Activated T-cell treated with anti-CD3 and anti-CD28 coated beads, Interleukin-2, amount 50 U/mL, for 24 hours (primary cell): ENCODE data around the gene SLC32A1.

Source experiments
- DNase-seq: peaks from one replicate; pipeline ENCODE4 v3.0.0-alpha.2; 2020
- H3K27ac Mint-ChIP-seq: 2 replicates; pipeline ENCODE4 v1.8.0; 2020; ENCODE audit warnings: mild to moderate bottlenecking, mixed read lengths
- H3K27me3 Mint-ChIP-seq: 2 replicates; pipeline ENCODE4 v1.8.0; 2020; ENCODE audit warnings: mixed read lengths
- H3K36me3 Mint-ChIP-seq: 2 replicates; pipeline ENCODE4 v1.8.0; 2020; ENCODE audit warnings: low read depth, mixed read lengths
- H3K4me1 Mint-ChIP-seq: 2 replicates; pipeline ENCODE4 v1.8.0; 2020; ENCODE audit warnings: low read depth, mixed read lengths
- H3K4me3 Mint-ChIP-seq: 2 replicates; pipeline ENCODE4 v1.8.0; 2020; ENCODE audit warnings: mild to moderate bottlenecking, moderate library complexity, mixed read lengths
- H3K9me3 Mint-ChIP-seq: 2 replicates; pipeline ENCODE4 v1.8.0; 2020; ENCODE audit warnings: mixed read lengths

SLC32A1 gene

GRCh38 chr20:38706509-38706908 lies 17.8 kb upstream of the SLC32A1 start:
- Mint-ChIP-seq H3K4me3 (no peak overlapping the region), H3K27ac (no peak overlapping the region), H3K27me3 (peaks cover 48% of the 10 kb centered on the region), H3K9me3 (no peaks in the 10 kb centered on the region), H3K36me3 (no peaks in the 10 kb centered on the region), H3K4me1 (no peaks in the 10 kb centered on the region)
- DNase-seq: no peak

DNA sequence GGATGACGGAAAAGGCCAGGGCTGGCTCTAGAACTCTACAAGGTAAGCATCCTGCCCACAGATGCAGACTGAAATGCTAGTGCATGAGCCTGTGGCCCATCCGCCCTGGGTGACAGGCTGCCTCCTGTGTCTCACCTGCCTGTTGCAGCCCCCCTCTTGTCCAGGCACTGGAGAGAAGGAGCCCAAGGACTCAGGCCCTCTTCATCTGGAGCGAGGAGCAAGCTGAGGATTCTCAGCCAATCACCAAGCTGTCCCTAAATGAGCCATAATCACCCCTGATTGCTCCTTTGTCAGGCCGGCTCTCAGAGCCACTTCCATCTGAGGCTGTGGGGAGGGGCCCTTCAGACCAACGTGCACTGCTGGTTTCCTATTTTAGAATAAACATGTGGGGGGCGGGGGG lies 10.0 kb upstream of the SLC32A1 start:
- no peak for DNase-seq
- H3K27me3 Mint-ChIP-seq: peaks cover 65% of the 10 kb centered on the region
- H3K9me3 Mint-ChIP-seq: no peaks in the 10 kb centered on the region
- H3K4me3 Mint-ChIP-seq: no peak overlapping the region
- no peaks in the 10 kb centered on the region for H3K4me1 Mint-ChIP-seq
- H3K36me3 Mint-ChIP-seq: no peaks in the 10 kb centered on the region
- no peak overlapping the region for H3K27ac Mint-ChIP-seq

- no peak overlapping the region for H3K27ac Mint-ChIP-seq
- H3K27me3 Mint-ChIP-seq: peaks cover 77% of the 10 kb centered on the region
- no peaks in the 10 kb centered on the region for H3K4me1 Mint-ChIP-seq
- no peaks in the 10 kb centered on the region for H3K36me3 Mint-ChIP-seq
- no peak for DNase-seq
- no peaks in the 10 kb centered on the region for H3K9me3 Mint-ChIP-seq
- no peak overlapping the region for H3K4me3 Mint-ChIP-seq
Measured at GRCh38 chr20:38715646-38716045, 8.6 kb upstream of the SLC32A1 start.

- no peak for DNase-seq
- peaks cover 92% of the 10 kb centered on the region for H3K27me3 Mint-ChIP-seq
- no peaks in the 10 kb centered on the region for H3K36me3 Mint-ChIP-seq
- peaks cover 35% of the 10 kb centered on the region for H3K4me1 Mint-ChIP-seq
- no peak overlapping the region for H3K4me3 Mint-ChIP-seq
- no peaks in the 10 kb centered on the region for H3K9me3 Mint-ChIP-seq
- H3K27ac Mint-ChIP-seq: peak overlapping the region; percentile 17
Measured at GRCh38 chr20:38722683-38723016, 1.6 kb upstream of the SLC32A1 start.

- Mint-ChIP-seq H3K4me3 (no peak overlapping the region), H3K27ac (peak overlapping the region; percentile 34), H3K9me3 (no peaks in the 10 kb centered on the region), H3K27me3 (peaks cover 92% of the 10 kb centered on the region), H3K4me1 (peaks cover 41% of the 10 kb centered on the region), H3K36me3 (no peaks in the 10 kb centered on the region)
- peak; percentile 45 for DNase-seq
Measured at GRCh38 chr20:38723017-38723847, 1.1 kb upstream of the SLC32A1 start.

DNA sequence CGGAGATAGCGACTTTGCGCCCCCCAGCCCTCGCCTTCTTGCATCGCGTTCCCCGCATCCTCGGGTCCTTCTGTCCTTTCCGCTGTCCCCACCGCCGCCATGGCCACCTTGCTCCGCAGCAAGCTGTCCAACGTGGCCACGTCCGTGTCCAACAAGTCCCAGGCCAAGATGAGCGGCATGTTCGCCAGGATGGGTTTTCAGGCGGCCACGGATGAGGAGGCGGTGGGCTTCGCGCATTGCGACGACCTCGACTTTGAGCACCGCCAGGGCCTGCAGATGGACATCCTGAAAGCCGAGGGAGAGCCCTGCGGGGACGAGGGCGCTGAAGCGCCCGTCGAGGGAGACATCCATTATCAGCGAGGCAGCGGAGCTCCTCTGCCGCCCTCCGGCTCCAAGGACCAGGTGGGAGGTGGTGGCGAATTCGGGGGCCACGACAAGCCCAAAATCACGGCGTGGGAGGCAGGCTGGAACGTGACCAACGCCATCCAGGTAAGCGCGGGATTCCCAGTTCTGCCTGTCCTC lies 401 bp downstream of the SLC32A1 start:
- no peak overlapping the region for H3K27ac Mint-ChIP-seq
- peak; percentile 40 for DNase-seq
- H3K4me3 Mint-ChIP-seq: no peak overlapping the region
- H3K27me3 Mint-ChIP-seq: peaks cover 92% of the 10 kb centered on the region
- H3K4me1 Mint-ChIP-seq: peaks cover 50% of the 10 kb centered on the region
- no peaks in the 10 kb centered on the region for H3K36me3 Mint-ChIP-seq
- H3K9me3 Mint-ChIP-seq: no peaks in the 10 kb centered on the region

GRCh38 chr20:38725148-38725901 lies 1.0 kb downstream of the SLC32A1 start:
- Mint-ChIP-seq H3K27me3 (peaks cover 93% of the 10 kb centered on the region), H3K36me3 (no peaks in the 10 kb centered on the region), H3K27ac (no peak overlapping the region), H3K4me3 (no peak overlapping the region), H3K9me3 (no peaks in the 10 kb centered on the region), H3K4me1 (peaks cover 57% of the 10 kb centered on the region)
- peak; percentile 39 for DNase-seq

DNA sequence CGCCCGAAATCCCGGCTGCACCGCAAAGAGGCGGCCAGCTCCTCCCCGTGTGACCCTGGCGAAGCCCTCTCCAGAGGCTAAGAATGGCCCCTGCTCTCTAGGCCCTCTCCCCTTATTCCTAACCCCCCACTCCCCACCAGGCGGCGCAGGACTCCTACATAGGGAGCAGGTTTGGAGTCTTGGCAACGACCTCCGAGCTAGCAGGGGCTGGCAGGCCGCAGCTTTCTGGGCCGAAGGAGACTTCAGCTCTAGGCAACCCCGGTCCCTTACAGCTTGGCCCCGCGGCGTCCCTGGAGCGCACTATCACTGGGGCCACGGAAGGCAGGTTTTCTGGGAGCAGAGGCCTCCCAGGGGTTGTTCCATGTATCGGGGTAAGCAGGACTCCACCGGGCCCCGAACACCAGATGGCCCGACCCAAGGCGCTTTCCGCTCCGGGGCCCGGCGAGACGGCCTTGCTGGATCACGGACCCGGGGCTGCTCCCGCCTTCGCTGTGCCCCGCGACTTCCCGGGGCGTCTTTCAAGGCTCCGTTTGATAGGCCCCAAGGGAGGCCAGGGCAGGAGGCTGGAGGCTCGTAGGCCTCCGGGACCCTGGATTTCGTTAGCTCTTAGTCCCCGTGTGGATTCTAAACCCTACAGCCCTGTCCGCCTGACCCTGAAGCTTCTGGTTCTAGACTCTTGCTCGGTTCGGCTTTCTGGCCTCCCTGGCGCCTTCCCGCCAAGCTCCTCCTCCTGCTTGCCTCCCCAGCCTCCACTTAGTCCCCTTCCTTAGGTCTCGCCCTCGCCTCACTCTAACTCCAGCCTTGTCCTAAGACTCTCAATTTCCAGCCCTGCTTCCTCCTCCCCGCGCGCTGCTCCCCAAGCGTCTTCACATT lies 1.9 kb downstream of the SLC32A1 start:
- H3K27ac Mint-ChIP-seq: peak overlapping the region; percentile 1
- H3K36me3 Mint-ChIP-seq: no peaks in the 10 kb centered on the region
- no peak overlapping the region for H3K4me3 Mint-ChIP-seq
- no peaks in the 10 kb centered on the region for H3K9me3 Mint-ChIP-seq
- H3K27me3 Mint-ChIP-seq: peaks cover 93% of the 10 kb centered on the region
- peaks cover 65% of the 10 kb centered on the region for H3K4me1 Mint-ChIP-seq
- DNase-seq: peak; percentile 68

GRCh38 chr20:38726804-38727606 lies 2.7 kb downstream of the SLC32A1 start:
- Mint-ChIP-seq H3K4me3 (peak overlapping the region; percentile 26), H3K36me3 (no peaks in the 10 kb centered on the region), H3K9me3 (no peaks in the 10 kb centered on the region), H3K4me1 (peaks cover 67% of the 10 kb centered on the region), H3K27ac (peak overlapping the region; percentile 60), H3K27me3 (peaks cover 92% of the 10 kb centered on the region)
- peak; percentile 81 for DNase-seq

DNA sequence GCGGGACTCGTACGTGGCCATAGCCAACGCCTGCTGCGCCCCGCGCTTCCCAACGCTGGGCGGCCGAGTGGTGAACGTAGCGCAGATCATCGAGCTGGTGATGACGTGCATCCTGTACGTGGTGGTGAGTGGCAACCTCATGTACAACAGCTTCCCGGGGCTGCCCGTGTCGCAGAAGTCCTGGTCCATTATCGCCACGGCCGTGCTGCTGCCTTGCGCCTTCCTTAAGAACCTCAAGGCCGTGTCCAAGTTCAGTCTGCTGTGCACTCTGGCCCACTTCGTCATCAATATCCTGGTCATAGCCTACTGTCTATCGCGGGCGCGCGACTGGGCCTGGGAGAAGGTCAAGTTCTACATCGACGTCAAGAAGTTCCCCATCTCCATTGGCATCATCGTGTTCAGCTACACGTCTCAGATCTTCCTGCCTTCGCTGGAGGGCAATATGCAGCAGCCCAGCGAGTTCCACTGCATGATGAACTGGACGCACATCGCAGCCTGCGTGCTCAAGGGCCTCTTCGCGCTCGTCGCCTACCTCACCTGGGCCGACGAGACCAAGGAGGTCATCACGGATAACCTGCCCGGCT lies 3.4 kb downstream of the SLC32A1 start:
- H3K9me3 Mint-ChIP-seq: no peaks in the 10 kb centered on the region
- no peak for DNase-seq
- peak overlapping the region; percentile 68 for H3K27ac Mint-ChIP-seq
- peaks cover 91% of the 10 kb centered on the region for H3K27me3 Mint-ChIP-seq
- no peaks in the 10 kb centered on the region for H3K36me3 Mint-ChIP-seq
- peaks cover 67% of the 10 kb centered on the region for H3K4me1 Mint-ChIP-seq
- H3K4me3 Mint-ChIP-seq: peak overlapping the region; percentile 26

GRCh38 chr20:38728191-38728781 lies 4.0 kb downstream of the SLC32A1 start:
- Mint-ChIP-seq H3K36me3 (no peaks in the 10 kb centered on the region), H3K27me3 (peaks cover 90% of the 10 kb centered on the region), H3K9me3 (no peaks in the 10 kb centered on the region), H3K4me3 (peak overlapping the region; percentile 23), H3K4me1 (peaks cover 64% of the 10 kb centered on the region), H3K27ac (peak overlapping the region; percentile 68)
- DNase-seq: peak; percentile 45

GRCh38 chr20:38728911-38729642 lies 4.8 kb downstream of the SLC32A1 start:
- H3K4me3 Mint-ChIP-seq: peak overlapping the region; percentile 31
- H3K4me1 Mint-ChIP-seq: peaks cover 60% of the 10 kb centered on the region
- peak; percentile 47 for DNase-seq
- peaks cover 94% of the 10 kb centered on the region for H3K27me3 Mint-ChIP-seq
- H3K27ac Mint-ChIP-seq: peak overlapping the region; percentile 75
- H3K9me3 Mint-ChIP-seq: no peaks in the 10 kb centered on the region
- H3K36me3 Mint-ChIP-seq: no peaks in the 10 kb centered on the region
